Mammary epithelial cell (primary cell): Measurements from ENCODE around the gene FOXO6.

Source experiments
- CTCF ChIP-seq, 2 donors: IDR thresholded peaks in 1 of 2; conservative IDR thresholded peaks in 1 of 2; 2 replicates each; pipeline ENCODE4 v1.5.1; 2011 to 2012; ENCODE audit warnings: inconsistent platforms in 2 of 2, low read length in 2 of 2, mild to moderate bottlenecking in 2 of 2, control low read depth in 1 of 2, low read depth in 1 of 2; ENCODE audit not compliant: insufficient read depth in 1 of 2; ENCODE audit errors: extremely low read depth in 1 of 2
- EZH2 ChIP-seq: IDR thresholded peaks from 2 replicates; pipeline ENCODE4 v1.6.1; 2012; ENCODE audit warnings: low read length, inconsistent platforms, borderline replicate concordance

GRCh38 chr1:41351262-41352151 lies 9.7 kb upstream of the FOXO6 start:
- TF ChIP-seq CTCF (conservative IDR thresholded peaks at IDR 0.05 in 1 of 2, IDR thresholded peaks at IDR 0.05 in 1 of 2; ENCODE audit: extremely low read depth in 1 of 2, insufficient read depth in 1 of 2, low read depth in 1 of 2, low read length in 2 of 2) (no peak), EZH2 (no peak)
